ENCODE data around the gene PRSS8.
A peak's percentile ranks its signal among the peaks of the same experiment; 100 is the strongest.

PRSS8 gene

DNA sequence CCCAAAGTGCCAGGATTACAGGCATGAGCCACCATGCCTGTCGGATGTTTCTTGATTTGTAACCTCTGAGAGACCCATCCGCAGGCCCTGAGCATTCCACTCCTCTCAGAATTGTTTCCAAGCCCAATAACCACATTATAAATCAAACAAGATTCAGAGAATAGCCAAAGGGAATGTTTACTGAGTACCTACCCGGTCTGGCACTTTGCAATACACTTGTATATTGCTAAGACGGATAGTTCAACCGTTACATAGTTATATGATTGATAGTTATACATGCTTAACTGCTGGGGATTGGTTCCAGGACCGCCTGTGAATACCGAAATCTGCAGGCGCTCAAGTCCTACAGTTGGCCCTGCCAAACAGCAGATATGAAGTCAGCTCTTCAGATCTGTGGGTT lies 21.1 kb downstream of the PRSS8 start:
- Histone ChIP-seq H2AK5ac (ENCODE audit: low read length, severe bottlenecking) (no peak overlapping the region), H3K27me3 (ENCODE audit: control insufficient read depth in 1 of 2, insufficient read depth in 1 of 2, low read length in 2 of 2) (no peaks in the 10 kb centered on the region), H3K4ac (ENCODE audit: low read depth in 1 of 2, low read length in 2 of 2) (no peak overlapping the region), H2BK5ac (ENCODE audit: low read depth, low read length, poor library complexity, severe bottlenecking) (no peak overlapping the region), H3K4me1 (ENCODE audit: control insufficient read depth, insufficient read depth, low read depth, low read length) (peaks cover 26% of the 10 kb centered on the region), H3K27ac (ENCODE audit: low read length, poor library complexity, severe bottlenecking) (peak overlapping the region; percentile 14), H3K18ac (ENCODE audit: low read depth in 1 of 2, low read length in 2 of 2) (no peak overlapping the region), H4K8ac (ENCODE audit: low read length) (no peak overlapping the region), H3K9ac (ENCODE audit: low read length) (peak overlapping the region; percentile 38), H4K91ac (ENCODE audit: low read length) (no peak overlapping the region), H2BK12ac (ENCODE audit: low read length in 2 of 2) (no peak overlapping the region), H3K79me1 (replicated peaks; ENCODE audit: low read length, poor library complexity, severe bottlenecking) (peaks cover 40% of the 10 kb centered on the region), H3K36me3 (ENCODE audit: control insufficient read depth in 1 of 2, insufficient read depth in 2 of 2, low read depth in 1 of 2, low read length in 2 of 2) (peaks cover 41 to 45% of the 10 kb centered on the region in 2 experiments), H3K9me3 (ENCODE audit: control insufficient read depth, low read length) (no peaks in the 10 kb centered on the region), H2BK120ac (ENCODE audit: low read depth, low read length) (no peak overlapping the region), H2AFZ (ENCODE audit: low read depth, low read length) (no peak overlapping the region), H3K4me2 (ENCODE audit: low read length, poor library complexity, severe bottlenecking) (no peak overlapping the region), H3K23ac (ENCODE audit: low read length in 2 of 2) (no peak overlapping the region), H2BK15ac (ENCODE audit: low read depth, poor library complexity, severe bottlenecking) (no peak overlapping the region), H3K4me3 (ENCODE audit: insufficient read depth in 1 of 2, low read depth in 1 of 2, low read length in 2 of 2) (no peak overlapping the region), H3K14ac (ENCODE audit: low read length in 2 of 2) (no peak overlapping the region)
- DNase-seq = no peak
- WGBS = 93% methylated on average over 8 of the region's 8 CpGs

DNA sequence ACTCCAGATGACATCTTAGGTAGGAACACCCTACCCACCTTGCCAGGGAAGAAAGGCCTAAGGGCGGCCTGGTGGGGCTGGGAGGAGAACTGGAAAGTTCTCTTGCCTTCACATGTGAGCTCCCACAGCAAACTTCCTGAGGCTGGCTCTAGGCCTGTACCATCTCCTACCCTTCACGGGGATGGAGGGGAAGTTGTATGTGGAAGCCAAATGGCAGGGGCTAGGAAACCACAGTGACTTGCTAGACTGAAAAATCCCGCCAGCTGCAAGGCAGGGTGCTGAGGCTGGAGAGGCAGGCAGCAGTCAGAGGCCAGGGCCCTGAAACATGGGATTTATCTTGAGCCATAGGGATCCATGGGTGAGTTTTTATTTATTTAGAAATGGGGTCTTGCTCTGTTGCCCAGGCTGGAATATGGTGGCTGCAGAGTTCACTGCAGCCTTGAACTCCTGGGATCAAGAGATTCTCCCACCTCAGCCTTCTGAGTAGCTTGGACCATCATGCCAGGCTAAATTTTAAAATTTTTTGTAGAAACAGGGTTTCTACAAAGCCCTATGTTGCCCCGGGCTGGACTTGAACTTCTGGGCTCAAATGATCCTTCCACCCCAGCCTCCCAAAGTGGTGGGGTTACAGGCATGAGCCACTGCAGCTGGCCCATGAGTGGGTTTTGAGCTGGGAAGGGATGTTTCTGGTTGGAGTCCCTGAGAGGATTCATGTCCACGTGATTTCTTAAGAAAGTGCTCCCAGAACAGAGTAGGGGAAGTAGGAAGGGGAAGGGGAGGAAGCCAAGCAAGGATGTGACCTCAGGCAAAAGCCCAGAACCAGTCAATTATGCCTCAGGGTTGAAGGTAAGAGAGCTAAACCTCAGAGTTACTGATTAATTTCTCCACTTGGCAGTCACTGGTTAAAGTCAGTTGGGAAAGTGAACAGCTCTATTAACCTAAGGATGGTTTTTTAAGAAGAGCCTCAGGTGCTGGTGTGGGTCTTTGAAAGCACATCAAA lies 22.1 kb downstream of the PRSS8 start:
- Histone ChIP-seq H3K18ac (ENCODE audit: low read depth in 1 of 2, low read length in 2 of 2) (no peak overlapping the region), H2BK5ac (ENCODE audit: low read depth, low read length, poor library complexity, severe bottlenecking) (no peak overlapping the region), H4K8ac (ENCODE audit: low read length) (no peak overlapping the region), H3K4ac (ENCODE audit: low read depth in 1 of 2, low read length in 2 of 2) (no peak overlapping the region), H3K9ac (ENCODE audit: low read length) (peak overlapping the region; percentile 34), H2AK5ac (ENCODE audit: low read length, severe bottlenecking) (peak overlapping the region; percentile 23), H2BK12ac (ENCODE audit: low read length in 2 of 2) (no peak overlapping the region), H3K27me3 (ENCODE audit: control insufficient read depth in 1 of 2, insufficient read depth in 1 of 2, low read length in 2 of 2) (no peaks in the 10 kb centered on the region), H3K36me3 (ENCODE audit: control insufficient read depth in 1 of 2, insufficient read depth in 2 of 2, low read depth in 1 of 2, low read length in 2 of 2) (peaks cover 40 to 43% of the 10 kb centered on the region in 2 experiments), H3K79me1 (replicated peaks; ENCODE audit: low read length, poor library complexity, severe bottlenecking) (peaks cover 42% of the 10 kb centered on the region), H2BK120ac (ENCODE audit: low read depth, low read length) (no peak overlapping the region), H3K4me3 (ENCODE audit: insufficient read depth in 1 of 2, low read depth in 1 of 2, low read length in 2 of 2) (no peak overlapping the region), H2AFZ (ENCODE audit: low read depth, low read length) (no peak overlapping the region), H3K4me1 (ENCODE audit: control insufficient read depth, insufficient read depth, low read depth, low read length) (peaks cover 30% of the 10 kb centered on the region), H3K14ac (ENCODE audit: low read length in 2 of 2) (no peak overlapping the region), H3K23ac (ENCODE audit: low read length in 2 of 2) (no peak overlapping the region), H3K27ac (ENCODE audit: low read length, poor library complexity, severe bottlenecking) (peak overlapping the region; percentile 90), H2BK15ac (ENCODE audit: low read depth, poor library complexity, severe bottlenecking) (no peak overlapping the region), H3K9me3 (ENCODE audit: control insufficient read depth, low read length) (no peaks in the 10 kb centered on the region), H4K91ac (ENCODE audit: low read length) (no peak overlapping the region), H3K4me2 (ENCODE audit: low read length, poor library complexity, severe bottlenecking) (peak overlapping the region; percentile 31)
- 94% methylated on average over 4 of the region's 5 CpGs for WGBS
- DNase-seq = no peak

DNA sequence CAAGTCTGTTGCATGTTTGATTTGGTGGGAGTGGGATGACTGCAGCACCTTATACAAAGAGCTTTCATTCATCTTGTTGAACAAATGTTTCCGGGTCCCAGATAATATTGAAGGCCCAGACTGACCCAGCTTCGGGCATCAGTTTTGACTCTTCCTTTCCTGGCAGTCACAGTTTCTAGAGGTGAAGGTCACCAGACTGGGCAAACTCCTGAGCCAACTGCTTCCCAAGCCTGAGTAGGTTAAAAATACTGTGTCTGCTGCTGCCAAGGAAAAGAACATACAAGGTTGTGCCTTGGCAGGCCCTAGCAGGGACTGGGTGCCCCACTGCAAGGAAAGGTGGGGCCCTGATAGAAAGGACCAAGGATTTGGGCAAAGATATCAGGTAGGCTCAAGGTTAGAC lies 22.8 kb downstream of the PRSS8 start:
- H2AFZ ChIP-seq (ENCODE audit: low read depth, low read length) = no peak overlapping the region
- WGBS = 96% methylated on average over 2 of the region's 2 CpGs
- no peak overlapping the region for H2BK120ac ChIP-seq (ENCODE audit: low read depth, low read length)

DNA sequence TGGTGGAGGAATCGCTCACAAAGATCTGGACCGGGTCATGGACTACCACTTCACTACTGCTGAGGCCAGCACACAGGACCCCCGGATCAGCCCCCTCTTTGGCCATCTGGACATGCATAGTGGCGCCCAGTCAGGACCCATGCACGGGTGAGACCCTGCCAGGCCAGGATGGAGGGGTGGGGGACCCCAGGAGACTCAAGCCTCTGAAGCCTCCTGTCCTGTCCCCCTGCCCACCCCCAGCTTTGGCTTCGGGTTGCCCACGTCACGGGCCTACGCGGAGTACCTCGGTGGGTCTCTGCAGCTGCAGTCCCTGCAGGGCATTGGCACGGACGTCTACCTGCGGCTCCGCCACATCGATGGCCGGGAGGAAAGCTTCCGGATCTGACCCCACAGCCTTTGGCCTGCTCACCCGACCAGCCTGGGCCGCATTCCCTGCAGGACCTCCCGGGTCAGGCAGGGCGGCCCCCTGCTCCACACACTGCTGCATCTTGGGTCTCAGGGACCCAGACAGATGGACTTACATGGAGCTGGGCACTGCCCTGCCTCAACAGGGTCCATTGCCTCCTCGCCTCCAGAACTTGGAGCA lies 23.6 kb downstream of the PRSS8 start:
- no peak overlapping the region for H3K14ac ChIP-seq (ENCODE audit: low read length in 2 of 2)
- no peak overlapping the region for H2BK5ac ChIP-seq (ENCODE audit: low read depth, low read length, poor library complexity, severe bottlenecking)
- peaks cover 40 to 43% of the 10 kb centered on the region in 2 experiments for H3K36me3 ChIP-seq (ENCODE audit: control insufficient read depth in 1 of 2, insufficient read depth in 2 of 2, low read depth in 1 of 2, low read length in 2 of 2)
- no peak overlapping the region for H2BK120ac ChIP-seq (ENCODE audit: low read depth, low read length)
- H2AFZ ChIP-seq (ENCODE audit: low read depth, low read length) = no peak overlapping the region
- H2AK5ac ChIP-seq (ENCODE audit: low read length, severe bottlenecking) = no peak overlapping the region
- H3K27me3 ChIP-seq (ENCODE audit: control insufficient read depth in 1 of 2, insufficient read depth in 1 of 2, low read length in 2 of 2) = no peaks in the 10 kb centered on the region
- H3K9ac ChIP-seq (ENCODE audit: low read length) = no peak overlapping the region
- no peak overlapping the region for H4K91ac ChIP-seq (ENCODE audit: low read length)
- no peak overlapping the region for H3K27ac ChIP-seq (ENCODE audit: low read length, poor library complexity, severe bottlenecking)
- H3K23ac ChIP-seq (ENCODE audit: low read length in 2 of 2) = no peak overlapping the region
- WGBS = 98% methylated on average over 23 of the region's 23 CpGs
- no peak overlapping the region for H2BK15ac ChIP-seq (ENCODE audit: low read depth, poor library complexity, severe bottlenecking)
- H3K18ac ChIP-seq (ENCODE audit: low read depth in 1 of 2, low read length in 2 of 2) = no peak overlapping the region
- no peak overlapping the region for H3K4me2 ChIP-seq (ENCODE audit: low read length, poor library complexity, severe bottlenecking)
- peaks cover 32% of the 10 kb centered on the region for H3K4me1 ChIP-seq (ENCODE audit: control insufficient read depth, insufficient read depth, low read depth, low read length)
- no peak overlapping the region for H3K4ac ChIP-seq (ENCODE audit: low read depth in 1 of 2, low read length in 2 of 2)
- DNase-seq = no peak
- no peak overlapping the region for H2BK12ac ChIP-seq (ENCODE audit: low read length in 2 of 2)
- H3K79me1 ChIP-seq (replicated peaks; ENCODE audit: low read length, poor library complexity, severe bottlenecking) = peaks cover 42% of the 10 kb centered on the region
- no peaks in the 10 kb centered on the region for H3K9me3 ChIP-seq (ENCODE audit: control insufficient read depth, low read length)
- no peak overlapping the region for H3K4me3 ChIP-seq (ENCODE audit: insufficient read depth in 1 of 2, low read depth in 1 of 2, low read length in 2 of 2)
- no peak overlapping the region for H4K8ac ChIP-seq (ENCODE audit: low read length)

More for the DNA sequence above, 22.8 kb downstream of the PRSS8 start:
- H3K9ac ChIP-seq (ENCODE audit: low read length) = no peak overlapping the region
- H3K79me1 ChIP-seq (replicated peaks; ENCODE audit: low read length, poor library complexity, severe bottlenecking) = peaks cover 42% of the 10 kb centered on the region
- no peak overlapping the region for H2BK15ac ChIP-seq (ENCODE audit: low read depth, poor library complexity, severe bottlenecking)
- peaks cover 40 to 43% of the 10 kb centered on the region in 2 experiments for H3K36me3 ChIP-seq (ENCODE audit: control insufficient read depth in 1 of 2, insufficient read depth in 2 of 2, low read depth in 1 of 2, low read length in 2 of 2)
- H4K91ac ChIP-seq (ENCODE audit: low read length) = no peak overlapping the region
- H3K4ac ChIP-seq (ENCODE audit: low read depth in 1 of 2, low read length in 2 of 2) = no peak overlapping the region
- peak overlapping the region; percentile 33 for H2AK5ac ChIP-seq (ENCODE audit: low read length, severe bottlenecking)
- no peak overlapping the region for H3K18ac ChIP-seq (ENCODE audit: low read depth in 1 of 2, low read length in 2 of 2)
- H4K8ac ChIP-seq (ENCODE audit: low read length) = no peak overlapping the region
- no peak overlapping the region for H3K4me3 ChIP-seq (ENCODE audit: insufficient read depth in 1 of 2, low read depth in 1 of 2, low read length in 2 of 2)
- no peak overlapping the region for H2BK12ac ChIP-seq (ENCODE audit: low read length in 2 of 2)
- H3K27ac ChIP-seq (ENCODE audit: low read length, poor library complexity, severe bottlenecking) = peak overlapping the region; percentile 90
- no peak overlapping the region for H3K4me2 ChIP-seq (ENCODE audit: low read length, poor library complexity, severe bottlenecking)
- H3K9me3 ChIP-seq (ENCODE audit: control insufficient read depth, low read length) = no peaks in the 10 kb centered on the region
- no peak overlapping the region for H3K14ac ChIP-seq (ENCODE audit: low read length in 2 of 2)
- no peak overlapping the region for H3K23ac ChIP-seq (ENCODE audit: low read length in 2 of 2)
- H3K4me1 ChIP-seq (ENCODE audit: control insufficient read depth, insufficient read depth, low read depth, low read length) = peaks cover 32% of the 10 kb centered on the region
- H3K27me3 ChIP-seq (ENCODE audit: control insufficient read depth in 1 of 2, insufficient read depth in 1 of 2, low read length in 2 of 2) = no peaks in the 10 kb centered on the region
- no peak for DNase-seq
- H2BK5ac ChIP-seq (ENCODE audit: low read depth, low read length, poor library complexity, severe bottlenecking) = no peak overlapping the region
